CD4-positive, CD25-positive, alpha-beta regulatory T cell (primary cell): ENCODE results near the gene DEAF1. TPM values are rescaled to one million over a fixed set of nuclear protein-coding genes. Genes with fewer than 3 reads are reported as not detected.

ENCODE experiments used
- ATAC-seq, 2 donors: fragments of 150-1000 bp; cut with Tn5 transposase; one replicate each; pipeline ENCODE4 v1.10.0; 2021; ENCODE audit warnings: low read depth in 2 of 2, moderate number of reproducible peaks in 2 of 2, moderate library complexity in 1 of 2
- DNase-seq, 3 donors: peaks; one replicate each; pipeline versions ENCODE4 v3.0.0 to v3.0.0-alpha.2; 2012 to 2022; ENCODE audit warnings: mixed read lengths in 1 of 3
- H3K27ac ChIP-seq: one replicate; pipeline ENCODE4 v1.7.0; 2013; ENCODE audit warnings: mild to moderate bottlenecking, low read length; ENCODE audit not compliant: insufficient read depth, poor library complexity, severe bottlenecking
- H3K27me3 ChIP-seq: one replicate; pipeline ENCODE4 v1.7.0; 2013; ENCODE audit warnings: low read length; ENCODE audit not compliant: control insufficient read depth, insufficient read depth
- H3K36me3 ChIP-seq: one replicate; pipeline ENCODE4 v1.7.0; 2013; ENCODE audit warnings: mild to moderate bottlenecking, low read length, moderate library complexity; ENCODE audit not compliant: control insufficient read depth, insufficient read depth
- H3K4me1 ChIP-seq: 2 replicates; pipeline ENCODE4 v1.7.0; 2013; ENCODE audit warnings: mild to moderate bottlenecking, low read length; ENCODE audit not compliant: insufficient read depth, control insufficient read depth, poor library complexity, severe bottlenecking
- H3K4me3 ChIP-seq: one replicate; pipeline ENCODE4 v1.7.0; 2013; ENCODE audit warnings: low read depth, mild to moderate bottlenecking, low read length, moderate library complexity
- H3K9me3 ChIP-seq, 2 experiments: 1 replicate in 1 of 2; 2 replicates in 1 of 2; pipeline ENCODE4 v1.7.0; 2013; ENCODE audit warnings: low read length in 2 of 2, mild to moderate bottlenecking in 1 of 2, moderate library complexity in 1 of 2; ENCODE audit not compliant: control insufficient read depth in 2 of 2
- H3K27ac Mint-ChIP-seq, 3 donors: one replicate each; pipeline ENCODE4 v1.8.0; 2020 to 2022; ENCODE audit warnings: mild to moderate bottlenecking in 3 of 3, mixed read lengths in 3 of 3, moderate library complexity in 2 of 3
- H3K27me3 Mint-ChIP-seq: one replicate; pipeline ENCODE4 v1.8.0; 2022; ENCODE audit warnings: mild to moderate bottlenecking, mixed read lengths
- H3K36me3 Mint-ChIP-seq: one replicate; pipeline ENCODE4 v1.8.0; 2020; ENCODE audit warnings: mixed read lengths
- H3K4me1 Mint-ChIP-seq, 4 donors: one replicate each; pipeline ENCODE4 v1.8.0; 2020 to 2022; ENCODE audit warnings: mixed read lengths in 4 of 4, mild to moderate bottlenecking in 1 of 4
- H3K4me3 Mint-ChIP-seq, 4 donors: one replicate each; pipeline ENCODE4 v1.8.0; 2020 to 2022; ENCODE audit warnings: mild to moderate bottlenecking in 4 of 4, mixed read lengths in 4 of 4, moderate library complexity in 3 of 4
- H3K9me3 Mint-ChIP-seq, 7 donors: one replicate each; pipeline ENCODE4 v1.8.0; 2020 to 2022; ENCODE audit warnings: mixed read lengths in 7 of 7, mild to moderate bottlenecking in 3 of 7, moderate library complexity in 2 of 7
- polyA plus RNA-seq, 4 donors: library from polyadenylated mRNA; unstranded; fragments of 300-500 nt; fragmentation: Illumina TruSeq; gene quantifications; one replicate each; pipeline ENCODE4 v1.2.3, GENCODE V29; 2021
- total RNA-seq: library from RNA; stranded (reverse); gene quantifications from one replicate; pipeline ENCODE4 v1.2.3, GENCODE V29; 2022

DEAF1 gene
- total and polyA plus RNA-seq, 5 donors from 2014 or later = 33.5 to 84.1 (median 37.7) TPM

DNA sequence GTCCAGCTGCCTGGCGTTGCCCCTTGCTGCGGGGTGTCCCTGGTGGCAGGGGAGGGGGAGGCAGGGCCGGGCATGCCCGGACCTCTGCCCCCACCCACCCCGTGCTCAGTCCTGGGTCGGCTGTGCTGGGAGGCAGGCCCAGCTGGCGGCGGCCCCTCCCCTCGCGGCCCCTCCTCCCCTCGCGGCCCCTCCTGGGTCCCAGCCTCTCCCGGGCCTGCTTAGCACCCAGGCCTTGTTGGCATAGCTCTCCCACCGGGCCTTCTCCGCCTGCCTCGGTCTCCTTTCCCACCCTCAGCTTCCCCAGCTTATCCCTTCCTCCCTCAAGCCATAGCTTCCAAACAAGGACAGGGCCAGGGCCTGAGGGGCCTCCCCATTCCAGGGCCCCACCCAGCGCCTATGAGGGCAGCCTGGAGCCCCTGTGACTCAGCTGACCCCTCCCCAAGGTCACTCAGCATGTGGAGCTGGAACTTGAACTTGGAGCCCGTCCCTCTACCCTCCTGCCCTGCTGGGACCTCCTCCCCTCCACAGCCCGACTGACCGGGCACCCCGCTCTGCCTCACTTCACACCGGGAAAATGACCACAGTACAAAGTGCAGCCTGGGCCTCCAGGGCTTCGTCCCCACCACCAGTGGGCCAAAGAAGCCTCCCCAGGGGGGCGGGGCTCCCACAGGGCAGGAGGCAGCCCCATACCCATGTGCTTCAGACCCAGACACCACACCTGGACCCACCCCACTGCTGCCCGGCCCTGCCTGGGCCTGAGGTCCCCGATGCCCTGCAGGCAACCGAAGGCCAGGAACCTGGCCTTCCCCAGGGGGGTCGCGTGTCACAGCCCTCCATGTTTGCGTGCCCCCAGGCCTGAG lies 12.2 kb upstream of the DEAF1 start:
- ATAC-seq (no peak), DNase-seq (no peak)
- Histone ChIP-seq H3K27ac (no peak overlapping the region), H3K4me1 (peaks cover 14% of the 10 kb centered on the region), H3K36me3 (no peaks in the 10 kb centered on the region), H3K9me3 (no peaks in the 10 kb centered on the region), H3K27me3 (no peaks in the 10 kb centered on the region), H3K4me3 (no peak overlapping the region)
- Mint-ChIP-seq H3K36me3 (no peaks in the 10 kb centered on the region), H3K9me3 (no peaks in the 10 kb centered on the region), H3K27me3 (peaks cover 20% of the 10 kb centered on the region), H3K4me1 (peaks cover 0 to 6% (median 0%) of the 10 kb centered on the region in 4 donors), H3K4me3 (peak overlapping the region in 1 of 4 donors; percentile 15), H3K27ac (no peak overlapping the region)

DNA sequence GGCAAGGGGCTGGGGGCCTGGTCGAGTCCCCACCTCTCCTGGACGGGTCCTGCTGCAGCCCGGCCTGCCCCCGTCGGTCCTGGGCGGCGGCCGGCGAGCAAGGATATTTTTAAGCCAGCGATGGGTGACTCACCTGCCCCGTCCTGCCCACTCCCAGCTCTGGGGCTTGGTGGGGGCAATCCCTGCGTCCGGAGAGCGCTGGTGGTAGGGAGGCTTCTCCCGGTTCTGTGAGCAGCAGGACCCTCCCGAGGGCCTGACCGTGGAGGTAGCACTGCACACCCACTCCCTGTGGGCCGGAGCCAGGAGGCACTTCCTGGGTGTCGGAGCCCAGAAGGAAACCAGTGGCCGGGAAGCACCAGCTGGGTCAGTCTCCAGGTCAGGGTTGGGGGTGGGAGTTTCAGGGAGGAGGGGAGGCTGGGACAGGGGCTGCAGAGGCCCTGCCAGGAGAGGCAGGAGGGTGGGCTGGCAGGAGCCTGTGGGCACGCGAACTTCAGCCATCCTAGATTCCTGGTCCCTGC lies 11.5 kb upstream of the DEAF1 start:
- no peaks in the 10 kb centered on the region for H3K36me3 Mint-ChIP-seq
- peaks cover 18% of the 10 kb centered on the region for H3K27me3 Mint-ChIP-seq
- Histone ChIP-seq H3K9me3 (no peaks in the 10 kb centered on the region), H3K27ac (no peak overlapping the region), H3K36me3 (no peaks in the 10 kb centered on the region), H3K4me1 (peaks cover 14% of the 10 kb centered on the region), H3K27me3 (no peaks in the 10 kb centered on the region), H3K4me3 (no peak overlapping the region)
- DNase-seq = no peak
- H3K4me3 Mint-ChIP-seq = no peak overlapping the region
- H3K4me1 Mint-ChIP-seq = peaks cover 0 to 6% (median 0%) of the 10 kb centered on the region in 4 donors
- no peaks in the 10 kb centered on the region for H3K9me3 Mint-ChIP-seq
- H3K27ac Mint-ChIP-seq = no peak overlapping the region
- no peak for ATAC-seq

DNA sequence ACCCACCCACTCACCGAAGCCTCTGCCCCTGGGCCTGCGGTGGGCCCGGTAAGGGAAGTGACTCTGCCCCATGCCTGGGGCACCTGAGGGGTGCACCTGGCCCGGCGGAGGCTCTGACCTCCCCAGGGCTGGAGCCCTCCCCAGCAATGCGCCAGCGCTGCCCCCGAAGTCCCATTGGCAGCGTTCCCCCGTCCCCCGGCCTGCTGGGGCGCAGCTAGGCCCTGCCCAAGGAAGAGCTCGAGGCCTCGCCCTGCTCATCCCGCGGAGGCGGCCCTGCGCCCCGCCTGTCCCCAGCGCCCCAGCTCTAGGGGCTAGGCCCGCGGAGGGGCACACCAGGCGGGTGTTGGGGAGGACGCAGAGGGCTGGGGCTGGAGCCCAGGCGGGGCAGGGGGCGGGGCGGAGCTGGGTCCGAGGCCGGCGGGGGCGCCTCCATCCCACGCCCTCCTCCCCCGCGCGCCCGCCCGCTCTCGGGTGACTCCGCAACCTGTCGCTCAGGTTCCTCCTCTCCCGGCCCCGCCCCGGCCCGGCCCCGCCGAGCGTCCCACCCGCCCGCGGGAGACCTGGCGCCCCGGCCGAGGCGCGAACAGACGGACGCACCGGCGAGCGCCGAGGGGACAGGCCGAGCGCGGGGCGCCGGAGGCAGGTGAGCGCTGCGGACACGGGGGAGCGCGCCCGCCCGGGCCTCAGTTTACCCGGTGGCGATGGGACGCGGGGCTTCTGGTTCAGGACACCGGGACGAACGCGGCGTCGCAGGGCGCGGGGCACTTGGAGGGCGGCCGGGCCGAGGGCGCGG lies 10.8 kb upstream of the DEAF1 start, which contains the start of gene EPS8L2:
TSS of gene EPS8L2 (plus strand) at position 586 of the 793 bp plus-strand sequence. CDS start 3,177 bp downstream, outside the sequence.
- DNase-seq (no peak), ATAC-seq (peak in 1 of 2 donors; percentile 41)
- peaks cover 14% of the 10 kb centered on the region for H3K4me1 ChIP-seq

DNA sequence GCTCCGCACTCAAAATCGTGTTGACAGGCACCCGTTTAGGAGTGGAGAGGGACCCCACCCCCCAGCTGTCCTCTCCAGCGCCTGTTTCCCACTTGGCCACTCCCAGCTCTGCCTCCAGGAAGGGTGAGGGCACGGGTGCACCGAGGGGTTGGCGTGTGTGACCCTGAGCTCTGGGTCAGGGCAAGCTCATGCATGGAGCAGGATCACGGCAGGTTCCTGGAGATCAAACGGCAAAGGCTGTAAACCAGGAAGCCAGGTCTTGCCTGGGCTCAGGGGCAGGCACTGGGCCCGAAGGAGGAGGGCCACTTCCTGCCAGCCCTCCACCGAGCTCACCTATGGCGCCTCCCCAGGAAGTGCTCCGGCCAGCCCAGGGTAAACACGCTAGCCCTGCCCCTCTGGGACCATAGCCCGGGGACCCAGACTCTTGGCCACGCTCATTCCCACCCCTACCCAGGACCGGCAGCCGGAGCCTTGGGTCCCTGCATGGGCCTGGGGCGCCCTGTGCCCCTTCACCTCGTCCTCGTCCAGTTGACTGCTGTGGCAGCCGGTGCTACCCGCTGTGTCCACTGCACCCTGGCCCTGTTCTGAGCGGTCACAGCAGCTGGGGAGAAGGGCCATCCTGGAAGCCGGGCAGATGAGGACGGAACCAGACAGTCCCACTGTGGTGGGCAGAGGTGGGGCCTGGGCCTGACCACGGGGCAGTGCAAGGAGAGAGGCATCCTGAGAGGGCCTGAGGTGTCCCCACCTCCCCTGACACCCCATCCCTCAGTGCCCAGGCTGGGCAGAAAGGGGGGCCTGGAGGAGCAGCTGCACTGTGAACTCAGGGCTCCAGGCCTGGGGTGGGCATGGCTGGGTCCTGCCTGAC lies 10.0 kb upstream of the DEAF1 start:
- Mint-ChIP-seq H3K9me3 (no peaks in the 10 kb centered on the region), H3K27me3 (peaks cover 13% of the 10 kb centered on the region), H3K27ac (no peak overlapping the region), H3K4me3 (peak overlapping the region in 1 of 4 donors; percentile 43), H3K36me3 (no peaks in the 10 kb centered on the region), H3K4me1 (peaks cover 0 to 2% (median 0%) of the 10 kb centered on the region in 4 donors)
- Histone ChIP-seq H3K27me3 (no peaks in the 10 kb centered on the region), H3K36me3 (no peaks in the 10 kb centered on the region), H3K4me3 (no peak overlapping the region), H3K27ac (no peak overlapping the region), H3K9me3 (no peaks in the 10 kb centered on the region), H3K4me1 (peaks cover 14% of the 10 kb centered on the region)
- DNase-seq (no peak), ATAC-seq (no peak)

More for the DNA sequence above, 10.8 kb upstream of the DEAF1 start, which contains the start of gene EPS8L2:
- H3K27ac Mint-ChIP-seq = no peak within 1 kb of the TSS
- H3K4me1 Mint-ChIP-seq = peaks cover 0 to 6% (median 0%) of the 10 kb centered on the region in 4 donors
- H3K4me3 ChIP-seq = no peak within 1 kb of the TSS
- H3K36me3 ChIP-seq = no peaks in the 10 kb centered on the region
- H3K27ac ChIP-seq = no peak within 1 kb of the TSS
- no peaks in the 10 kb centered on the region for H3K36me3 Mint-ChIP-seq
- no peaks in the 10 kb centered on the region for H3K9me3 ChIP-seq
- peaks cover 13% of the 10 kb centered on the region for H3K27me3 Mint-ChIP-seq
- peak within 1 kb of the TSS in 1 of 4 donors; percentile 43 for H3K4me3 Mint-ChIP-seq
- H3K27me3 ChIP-seq = no peaks in the 10 kb centered on the region
- H3K9me3 Mint-ChIP-seq = no peaks in the 10 kb centered on the region

DNA sequence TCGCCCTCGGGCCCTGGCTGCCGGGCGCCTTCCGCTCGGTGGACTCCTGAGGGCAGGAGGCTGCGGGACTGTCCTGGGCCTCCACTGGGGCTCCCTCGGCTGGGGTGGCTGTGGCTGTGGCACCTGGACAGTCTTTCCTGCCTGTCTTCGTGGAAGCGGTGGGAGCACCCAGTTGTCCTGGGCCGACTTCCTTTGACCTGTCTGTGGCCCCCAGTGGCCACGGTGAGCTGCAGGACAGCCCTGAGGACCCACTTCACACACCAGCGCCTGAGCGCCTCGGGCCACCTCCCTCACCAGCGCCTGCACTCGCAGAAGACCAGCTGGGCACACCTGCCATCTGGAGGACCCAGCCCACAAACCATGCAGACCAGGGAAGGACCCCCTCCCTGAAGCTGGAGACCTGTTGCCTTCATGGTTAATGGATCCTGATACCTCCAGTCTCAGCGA lies 9.2 kb upstream of the DEAF1 start:
- H3K4me1 Mint-ChIP-seq = peaks cover 0 to 2% (median 0%) of the 10 kb centered on the region in 4 donors
- ATAC-seq (no peak), DNase-seq (no peak)
- Histone ChIP-seq H3K9me3 (no peaks in the 10 kb centered on the region), H3K4me1 (peaks cover 14% of the 10 kb centered on the region), H3K27me3 (no peaks in the 10 kb centered on the region), H3K36me3 (no peaks in the 10 kb centered on the region), H3K27ac (no peak overlapping the region), H3K4me3 (no peak overlapping the region)
- H3K36me3 Mint-ChIP-seq = no peaks in the 10 kb centered on the region
- H3K27ac Mint-ChIP-seq = no peak overlapping the region
- peaks cover 13% of the 10 kb centered on the region for H3K27me3 Mint-ChIP-seq
- no peaks in the 10 kb centered on the region for H3K9me3 Mint-ChIP-seq
- H3K4me3 Mint-ChIP-seq = no peak overlapping the region

DNA sequence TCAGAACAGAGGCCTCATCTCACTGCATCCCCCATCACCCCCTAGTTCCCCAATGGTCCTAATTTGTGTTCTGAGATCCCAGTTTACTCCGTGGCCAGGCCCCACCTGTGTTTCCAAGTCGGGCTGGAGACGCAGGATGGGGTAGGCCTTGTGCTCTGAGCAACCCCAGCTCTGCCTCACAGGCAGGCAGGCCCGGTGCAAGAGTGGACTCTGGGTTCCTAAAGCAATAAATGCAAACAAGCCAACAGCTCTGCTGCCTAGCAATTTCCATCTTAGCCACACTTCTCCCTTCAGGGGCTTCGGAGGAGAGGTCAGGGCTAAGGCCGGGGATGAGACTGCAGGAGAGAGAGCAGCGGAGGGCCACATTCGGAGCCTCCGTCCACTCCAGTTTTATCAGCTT lies 8.5 kb upstream of the DEAF1 start:
- no peak overlapping the region for H3K27ac ChIP-seq
- no peak overlapping the region for H3K4me3 ChIP-seq
- H3K9me3 Mint-ChIP-seq = no peaks in the 10 kb centered on the region
- H3K4me1 Mint-ChIP-seq = peaks cover 0 to 2% (median 0%) of the 10 kb centered on the region in 4 donors
- no peak for ATAC-seq
- DNase-seq = no peak
- H3K27me3 Mint-ChIP-seq = peaks cover 13% of the 10 kb centered on the region
- H3K4me3 Mint-ChIP-seq = no peak overlapping the region
- H3K4me1 ChIP-seq = peaks cover 14% of the 10 kb centered on the region
- no peaks in the 10 kb centered on the region for H3K36me3 ChIP-seq
- H3K27me3 ChIP-seq = no peaks in the 10 kb centered on the region
- no peaks in the 10 kb centered on the region for H3K36me3 Mint-ChIP-seq
- H3K27ac Mint-ChIP-seq = no peak overlapping the region
- no peaks in the 10 kb centered on the region for H3K9me3 ChIP-seq
